ENCODE data around the gene IFIT1. TPM values are rescaled to one million over a fixed set of nuclear protein-coding genes. Genes with fewer than 3 reads are reported as not detected.
A peak's percentile ranks its signal among the peaks of the same experiment; 100 is the strongest.
"Not testable (repeated sequence)": the region's sequence is repeated elsewhere in the genome, so short reads cannot be mapped to it uniquely, and the experiment has no call there.

IFIT1 gene
- total RNA-seq, 4 donors from 2014 or later = 1.9 to 7.1 (median 2.7) TPM

DNA sequence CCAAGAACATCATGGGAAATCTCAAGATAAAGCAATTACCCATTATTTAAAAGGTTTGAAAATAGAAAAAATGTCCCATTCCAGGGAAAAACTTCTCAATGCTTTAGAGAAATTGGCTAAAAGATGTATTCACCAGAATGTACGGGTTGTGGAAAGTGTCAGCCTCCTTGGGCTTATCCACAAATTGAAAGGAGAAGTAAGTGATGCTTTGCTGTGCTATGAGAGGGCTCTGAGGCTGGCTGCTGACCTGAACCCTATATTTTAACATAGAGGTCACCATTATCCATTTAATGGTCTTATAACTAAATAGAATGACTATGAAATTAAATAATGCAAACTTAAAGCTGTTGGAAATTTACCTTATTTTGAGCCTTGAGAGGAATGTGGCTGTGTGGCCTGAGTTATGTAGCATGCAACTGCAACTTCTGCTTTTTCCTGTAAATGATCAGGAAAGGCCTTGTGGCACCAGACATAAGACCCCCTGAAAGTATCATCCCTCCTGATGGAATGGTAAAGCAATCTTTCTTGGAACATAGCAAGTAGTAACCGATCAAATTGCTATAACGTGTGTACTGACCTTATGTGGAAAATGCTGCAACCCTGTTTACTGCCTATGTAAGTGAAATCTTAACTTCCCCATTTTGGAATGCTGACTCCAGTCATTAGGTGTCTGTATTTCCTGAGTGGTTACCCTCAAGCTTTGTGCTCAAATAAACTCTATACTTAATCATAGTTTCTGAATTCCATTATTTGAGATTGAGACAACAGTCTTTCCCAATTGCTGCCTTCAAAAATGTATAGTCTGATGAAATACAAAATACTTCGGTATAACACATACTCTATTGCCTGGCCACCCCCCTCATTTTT, 7.7 kb upstream of the IFIT1 start:
- H3K9me3 ChIP-seq = no peaks in the 10 kb centered on the region
- H3K27ac ChIP-seq = no peak overlapping the region
- no peak for TF ChIP-seq EP300 (IDR thresholded peaks at IDR 0.05)
- TF ChIP-seq POLR2A (IDR thresholded peaks at IDR 0.05) = no peak
- TF ChIP-seq, protein P1, sequence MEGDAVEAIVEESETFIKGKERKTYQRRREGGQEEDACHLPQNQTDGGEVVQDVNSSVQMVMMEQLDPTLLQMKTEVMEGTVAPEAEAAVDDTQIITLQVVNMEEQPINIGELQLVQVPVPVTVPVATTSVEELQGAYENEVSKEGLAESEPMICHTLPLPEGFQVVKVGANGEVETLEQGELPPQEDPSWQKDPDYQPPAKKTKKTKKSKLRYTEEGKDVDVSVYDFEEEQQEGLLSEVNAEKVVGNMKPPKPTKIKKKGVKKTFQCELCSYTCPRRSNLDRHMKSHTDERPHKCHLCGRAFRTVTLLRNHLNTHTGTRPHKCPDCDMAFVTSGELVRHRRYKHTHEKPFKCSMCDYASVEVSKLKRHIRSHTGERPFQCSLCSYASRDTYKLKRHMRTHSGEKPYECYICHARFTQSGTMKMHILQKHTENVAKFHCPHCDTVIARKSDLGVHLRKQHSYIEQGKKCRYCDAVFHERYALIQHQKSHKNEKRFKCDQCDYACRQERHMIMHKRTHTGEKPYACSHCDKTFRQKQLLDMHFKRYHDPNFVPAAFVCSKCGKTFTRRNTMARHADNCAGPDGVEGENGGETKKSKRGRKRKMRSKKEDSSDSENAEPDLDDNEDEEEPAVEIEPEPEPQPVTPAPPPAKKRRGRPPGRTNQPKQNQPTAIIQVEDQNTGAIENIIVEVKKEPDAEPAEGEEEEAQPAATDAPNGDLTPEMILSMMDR (IDR thresholded peaks at IDR 0.05) = no peak
- no peak for TF ChIP-seq POLR2AphosphoS5 (IDR thresholded peaks at IDR 0.05)
- 77% methylated on average over 4 of the region's 4 CpGs for WGBS
- DNase-seq (ENCODE audit: low spot score in 2 of 2) = no peak
- no peak overlapping the region for H3K4me3 ChIP-seq
- H3K4me1 ChIP-seq = no peaks in the 10 kb centered on the region
- H3K27me3 ChIP-seq = no peaks in the 10 kb centered on the region
- no peaks in the 10 kb centered on the region for H3K36me3 ChIP-seq

- no peak overlapping the region for H3K27ac ChIP-seq
- H3K4me1 ChIP-seq = peaks cover 26% of the 10 kb centered on the region
- H3K27me3 ChIP-seq = no peaks in the 10 kb centered on the region
- no peak for DNase-seq (ENCODE audit: low spot score in 2 of 2)
- no peaks in the 10 kb centered on the region for H3K9me3 ChIP-seq
- 75% methylated on average over 2 of the region's 2 CpGs for WGBS
- H3K36me3 ChIP-seq = no peaks in the 10 kb centered on the region
- TF ChIP-seq EP300 (IDR thresholded peaks at IDR 0.05) = no peak
- TF ChIP-seq POLR2AphosphoS5 (IDR thresholded peaks at IDR 0.05) = no peak
- no peak for TF ChIP-seq POLR2A (IDR thresholded peaks at IDR 0.05)
- TF ChIP-seq, protein P1 (IDR thresholded peaks at IDR 0.05) = no peak
- no peak overlapping the region for H3K4me3 ChIP-seq
These were observed 3.6 kb upstream of the IFIT1 start for GRCh38 chr10:89388806-89389205.

GRCh38 chr10:89389254-89389653, 3.2 kb upstream of the IFIT1 start:
- Histone ChIP-seq H3K27ac (no peak overlapping the region), H3K4me3 (no peak overlapping the region), H3K4me1 (peaks cover 31% of the 10 kb centered on the region), H3K36me3 (no peaks in the 10 kb centered on the region), H3K27me3 (no peaks in the 10 kb centered on the region), H3K9me3 (no peaks in the 10 kb centered on the region)
- TF ChIP-seq POLR2AphosphoS5 (IDR thresholded peaks at IDR 0.05) = no peak
- TF ChIP-seq POLR2A (IDR thresholded peaks at IDR 0.05) = no peak
- TF ChIP-seq, protein P1 (IDR thresholded peaks at IDR 0.05) = peak in 1 of 2 donors; percentile 20
- TF ChIP-seq EP300 (IDR thresholded peaks at IDR 0.05) = no peak
- 73% methylated on average over 1 of the region's 1 CpG for WGBS
- DNase-seq (ENCODE audit: low spot score in 2 of 2) = no peak

DNA sequence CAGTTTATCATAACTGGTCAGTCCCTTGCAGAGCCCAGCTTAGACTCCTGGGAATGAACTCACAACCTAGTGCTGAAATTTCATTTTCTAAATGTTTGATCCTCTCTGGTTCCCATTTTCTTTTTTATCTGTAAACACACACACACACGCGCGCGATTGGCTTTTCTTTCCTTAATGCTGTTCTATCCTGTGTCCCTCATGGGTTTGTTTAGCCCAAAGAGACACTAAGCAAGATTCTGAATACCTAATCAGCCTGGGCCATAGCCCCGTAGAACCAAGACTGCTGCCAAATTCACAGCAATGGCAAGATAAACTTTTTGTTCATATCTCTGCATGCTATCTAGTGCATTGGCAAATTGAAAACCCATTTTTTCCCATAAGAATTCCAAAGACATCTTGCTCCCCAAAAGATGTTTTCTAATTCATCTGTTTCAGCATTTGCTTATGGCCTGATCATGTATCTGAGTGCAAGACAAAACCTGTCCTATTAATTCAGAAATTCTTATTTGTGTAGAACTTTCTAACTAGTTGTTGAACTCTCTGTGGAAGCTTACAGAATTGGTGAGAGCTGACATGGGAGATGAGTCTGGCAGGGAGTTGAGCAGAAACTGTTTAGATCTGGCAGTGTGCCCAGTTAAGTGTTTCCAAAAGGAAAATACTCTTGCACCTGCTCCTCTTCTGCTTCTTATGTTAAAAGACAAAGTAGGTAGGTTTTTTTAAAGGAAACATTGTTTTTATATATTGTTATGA, 1.8 kb upstream of the IFIT1 start:
- no peak for DNase-seq (ENCODE audit: low spot score in 2 of 2)
- TF ChIP-seq, protein P1 (IDR thresholded peaks at IDR 0.05) = no peak
- TF ChIP-seq EP300 (IDR thresholded peaks at IDR 0.05) (no peak), POLR2AphosphoS5 (IDR thresholded peaks at IDR 0.05) (no peak), POLR2A (IDR thresholded peaks at IDR 0.05) (no peak)
- no peaks in the 10 kb centered on the region for H3K36me3 ChIP-seq
- WGBS = 81% methylated on average over 5 of the region's 5 CpGs
- H3K27ac ChIP-seq = no peak overlapping the region
- H3K9me3 ChIP-seq = no peaks in the 10 kb centered on the region
- H3K27me3 ChIP-seq = no peaks in the 10 kb centered on the region
- H3K4me1 ChIP-seq = peaks cover 39% of the 10 kb centered on the region
- H3K4me3 ChIP-seq = no peak overlapping the region

GRCh38 chr10:89391226-89391576, 1.2 kb upstream of the IFIT1 start:
- H3K36me3 ChIP-seq; H3K27me3 ChIP-seq; H3K27ac ChIP-seq; DNase-seq (ENCODE audit: low spot score in 2 of 2); H3K4me3 ChIP-seq; H3K9me3 ChIP-seq: not testable (repeated sequence)
- H3K4me1 ChIP-seq = peaks cover 39% of the 10 kb centered on the region
- over 99% methylated on average over 4 of the region's 4 CpGs for WGBS

Data from suprapubic skin (tissue), 4 donors.